ENCODE results near the gene KIF7.

- TF ChIP-seq EZH2 (IDR thresholded peaks at IDR 0.05; ENCODE audit: borderline replicate concordance, low read depth, low read length, severe bottlenecking) (no peak), CTCF (IDR thresholded peaks at IDR 0.05; ENCODE audit: borderline replicate concordance, extremely low read depth, low read length, poor library complexity, severe bottlenecking) (no peak)
Measured at GRCh38 chr15:89628301-89628700, 27.0 kb downstream of the KIF7 start.

Data from DND-41 (cell line).